Glomerular endothelial cell (primary cell): Measurements from ENCODE around the gene SYNE3. TPM values are rescaled to one million over a fixed set of nuclear protein-coding genes. Genes with fewer than 3 reads are reported as not detected.

ENCODE experiments used
- DNase-seq: peaks from one replicate; pipeline ENCODE4 v3.0.0-alpha.2; 2011; ENCODE audit warnings: low read depth, low spot score; ENCODE audit errors: extremely low read depth
- total RNA-seq: library from RNA; depleted of rRNA; stranded (reverse); fragments of >200 nt; gene quantifications from 2 replicates; pipeline ENCODE4 v1.2.3, GENCODE V29; 2015

Gene SYNE3
- total RNA-seq, 1 donor from 2014 or later, result 5.8 TPM

DNA sequence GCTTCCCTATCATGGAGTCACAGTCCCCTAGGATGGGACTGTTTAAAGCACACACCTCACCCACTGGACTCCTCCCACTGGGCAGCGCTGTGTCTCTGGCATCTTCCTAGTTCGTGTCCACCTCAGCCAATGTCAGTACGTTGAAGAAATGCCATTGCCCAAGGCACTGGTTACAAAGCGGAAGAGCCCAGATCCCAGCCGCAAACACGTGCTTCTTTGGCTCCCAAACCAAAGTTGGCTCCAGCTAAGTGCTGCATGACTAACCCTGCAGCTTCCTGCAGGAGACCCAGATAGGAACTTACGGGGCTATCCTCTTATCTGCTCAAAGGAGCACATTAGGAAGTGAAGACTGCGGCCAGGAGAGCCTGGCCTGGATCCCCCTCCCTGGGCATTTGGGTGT lies 9.3 kb downstream of the SYNE3 start:
- no peak for DNase-seq

GRCh38 chr14:95505030-95505589 lies 11.3 kb downstream of the SYNE3 start:
- no peak for DNase-seq

DNA sequence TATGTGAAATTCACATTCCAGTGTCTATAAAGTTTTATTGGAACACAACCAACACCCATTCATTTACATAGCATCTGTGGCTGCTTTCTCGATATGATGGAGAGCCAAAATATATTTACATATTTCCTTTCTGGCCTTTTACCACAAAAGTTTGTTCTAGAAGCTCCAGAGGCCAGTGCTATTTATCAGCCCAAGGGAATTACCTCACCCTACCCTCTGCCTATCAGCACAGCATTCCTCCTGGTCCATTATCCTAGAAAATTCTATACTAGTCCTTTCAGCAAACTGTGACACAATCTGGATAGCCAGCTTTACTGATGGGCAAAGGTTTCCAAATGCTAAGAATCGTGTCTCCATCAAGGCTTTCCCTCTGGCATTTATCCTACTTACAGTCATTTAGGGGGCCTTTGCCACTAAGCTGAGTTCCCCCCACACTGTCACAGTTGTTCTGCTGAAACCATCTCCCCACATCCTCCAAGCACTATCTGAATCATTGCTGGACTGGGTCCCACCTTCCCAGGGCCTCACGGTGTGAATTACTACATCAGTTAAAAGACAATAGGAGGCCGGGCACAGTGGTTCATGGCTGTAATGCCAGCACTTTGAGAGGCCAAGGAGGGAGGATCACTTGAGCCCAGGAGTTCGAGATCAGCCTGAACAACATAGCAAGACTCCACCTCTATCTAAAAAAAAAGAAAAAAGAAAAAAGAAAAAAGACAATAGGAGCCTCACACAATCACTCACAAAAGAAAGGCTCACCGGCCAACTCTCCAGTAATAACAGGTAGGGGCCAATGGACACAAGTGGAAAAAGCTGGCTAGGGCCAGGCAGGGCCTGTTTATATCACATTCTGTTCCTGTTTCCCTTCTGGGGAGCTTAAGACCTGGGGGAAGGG lies 12.1 kb downstream of the SYNE3 start:
- DNase-seq, result no peak

- no peak for DNase-seq
Measured at GRCh38 chr14:95503365-95504134, 12.9 kb downstream of the SYNE3 start.

DNA sequence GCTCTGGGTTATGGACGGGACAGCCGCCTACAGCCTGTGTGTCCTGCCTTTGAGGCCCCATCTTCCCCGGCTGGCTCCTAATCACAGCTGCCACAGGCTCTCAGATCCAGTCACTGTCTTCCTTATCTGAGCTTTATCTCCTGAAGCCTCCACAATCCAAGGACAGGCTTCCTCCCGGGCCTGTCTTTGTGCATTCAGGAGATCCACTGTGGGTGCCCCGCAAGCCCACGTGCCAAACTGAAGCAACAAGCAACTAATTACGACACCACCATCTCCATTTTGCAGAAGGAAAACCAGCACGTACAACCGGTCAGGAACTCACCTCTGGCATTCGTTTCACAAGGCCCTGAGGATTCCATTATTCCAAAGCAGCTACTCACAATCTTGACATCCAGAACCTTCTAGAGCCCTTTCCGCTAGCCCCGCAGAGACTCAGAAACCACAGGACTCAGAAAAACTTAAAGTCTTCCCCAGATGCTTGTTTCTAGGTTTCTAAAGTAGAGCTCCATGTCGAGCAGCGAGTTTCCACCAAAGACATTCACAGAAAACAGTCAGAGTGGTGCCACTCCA lies 14.0 kb downstream of the SYNE3 start:
- no peak for DNase-seq

GRCh38 chr14:95500772-95501401 lies 15.6 kb downstream of the SYNE3 start:
- DNase-seq, result no peak

- DNase-seq, result no peak
Measured at GRCh38 chr14:95500201-95500681, 16.2 kb downstream of the SYNE3 start.

DNA sequence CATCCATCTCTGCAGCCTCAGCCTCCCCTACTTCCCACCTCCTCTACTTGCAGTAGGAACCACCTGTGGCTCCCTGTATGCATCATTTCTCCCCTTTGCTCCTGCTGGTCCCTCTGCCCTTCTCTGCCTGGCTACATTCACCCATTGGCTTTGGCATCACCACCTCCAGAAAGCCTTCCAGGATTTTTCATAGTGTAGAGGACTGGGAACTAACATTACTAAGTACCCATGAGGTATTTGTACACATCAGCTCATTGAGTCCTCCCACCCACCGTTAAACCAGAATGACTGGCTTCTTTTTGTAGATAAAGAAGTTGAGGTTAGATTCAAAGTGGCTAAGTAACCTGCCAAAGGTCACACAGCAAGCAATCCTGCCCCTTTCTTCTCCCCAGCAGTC lies 17.1 kb downstream of the SYNE3 start:
- no peak for DNase-seq

DNA sequence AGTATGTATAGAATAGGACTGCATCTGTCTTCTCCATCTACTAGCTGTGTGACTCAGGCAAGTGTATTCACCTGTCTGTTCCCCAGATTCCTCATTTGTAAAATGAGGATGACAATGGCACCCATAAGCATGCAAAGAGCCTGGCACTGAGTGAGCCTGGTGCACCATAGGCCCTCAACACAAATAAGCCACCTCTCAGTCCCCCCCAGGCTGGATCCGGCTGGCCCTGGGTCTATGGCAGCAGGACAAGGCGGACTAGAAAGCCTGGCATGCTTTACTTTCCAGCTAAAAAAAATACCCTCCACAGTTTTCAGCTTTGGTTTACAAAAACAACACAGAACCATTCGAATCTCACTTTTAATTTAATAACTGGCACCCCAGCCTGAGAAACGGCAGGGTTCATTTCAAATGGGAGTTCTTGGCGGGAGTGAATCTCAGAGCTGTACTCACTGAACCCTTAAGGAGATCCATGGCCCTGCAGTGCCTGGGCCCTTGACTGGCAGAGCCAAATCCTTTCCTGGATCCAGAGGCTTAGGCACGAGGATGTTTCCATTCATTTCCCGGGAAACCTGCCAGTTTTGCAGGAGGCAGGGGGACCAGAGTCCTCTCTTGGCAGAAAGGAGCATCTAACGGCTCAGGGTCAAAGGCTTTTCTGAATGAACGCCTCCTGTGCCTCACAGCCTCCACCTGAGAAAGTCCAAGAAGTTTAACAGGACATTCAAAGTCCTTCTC lies 17.7 kb downstream of the SYNE3 start:
- no peak for DNase-seq

DNA sequence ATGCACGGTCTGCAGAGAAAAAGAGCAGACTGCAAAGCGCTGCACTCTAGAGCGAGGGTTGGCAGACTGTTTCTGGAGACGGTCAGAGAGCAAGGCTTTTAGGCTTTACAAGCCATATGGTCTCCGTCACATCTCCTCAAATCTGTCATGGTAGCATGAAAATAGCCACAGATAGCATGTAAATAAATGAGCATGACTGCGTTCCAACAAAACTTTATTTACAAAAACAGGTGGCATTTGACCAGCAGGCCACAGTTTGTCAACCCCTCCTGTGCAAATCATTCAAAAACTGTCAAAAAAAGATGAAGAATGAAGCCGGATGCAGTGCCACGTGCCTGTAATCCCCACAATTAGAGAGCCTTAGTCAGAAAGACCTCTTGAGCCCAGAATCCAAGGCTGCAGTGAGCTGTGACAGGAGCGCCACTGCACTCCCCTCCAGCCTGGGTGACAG lies 18.9 kb downstream of the SYNE3 start:
- no peak for DNase-seq

DNA sequence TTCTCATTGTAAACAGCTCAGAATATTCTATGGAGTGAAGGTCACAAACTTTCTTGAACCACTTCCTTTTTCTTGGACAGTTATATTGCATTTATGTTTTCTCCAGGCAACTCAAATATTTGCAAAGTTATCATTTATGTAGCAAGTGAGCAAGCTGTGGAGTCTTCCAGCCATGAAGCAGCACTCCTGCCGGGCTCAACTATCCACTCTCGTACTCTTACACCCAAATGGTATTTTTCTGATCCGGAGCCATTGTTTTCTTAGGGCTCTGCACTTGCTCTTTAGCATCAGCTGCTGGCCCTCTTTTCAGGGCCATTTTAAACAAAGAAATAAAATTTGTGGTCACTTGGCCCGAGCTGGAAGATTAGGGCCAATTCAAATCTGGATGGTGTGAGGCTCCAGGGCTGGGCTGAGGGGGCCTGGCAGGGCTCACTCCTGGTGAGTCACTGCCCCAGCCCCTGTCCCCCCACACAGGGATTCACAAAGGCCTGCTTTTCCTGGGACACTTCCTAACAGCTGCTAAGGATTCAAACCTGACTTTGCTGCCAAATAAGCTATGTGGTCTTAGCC lies 19.7 kb downstream of the SYNE3 start:
- DNase-seq, result no peak

- no peak for DNase-seq
Measured at GRCh38 chr14:95496111-95496681, 20.3 kb downstream of the SYNE3 start.

- no peak for DNase-seq
Measured at GRCh38 chr14:95495538-95496025, 20.9 kb downstream of the SYNE3 start.

DNA sequence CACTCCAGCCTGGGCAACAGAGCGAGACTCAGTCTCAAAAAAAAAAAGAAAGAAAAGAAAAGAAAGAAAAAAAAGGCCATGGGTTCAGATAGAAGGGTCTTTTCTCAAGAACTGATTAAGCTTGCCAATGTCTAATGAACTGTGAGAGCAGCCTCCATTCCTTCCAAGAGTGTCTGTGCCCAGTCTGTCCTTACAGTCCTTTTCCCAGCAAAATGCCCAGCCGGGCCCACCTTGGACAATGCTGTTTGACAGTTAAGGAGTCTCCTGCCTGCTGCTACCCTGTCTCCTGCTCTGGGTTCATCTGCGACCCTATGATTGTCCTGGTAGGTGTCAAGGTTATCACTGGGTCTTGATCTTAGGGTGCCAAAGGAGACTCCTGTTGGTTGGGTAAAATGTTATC lies 21.4 kb downstream of the SYNE3 start:
- DNase-seq, result no peak

GRCh38 chr14:95494456-95494855 lies 22.0 kb downstream of the SYNE3 start:
- DNase-seq, result no peak

DNA sequence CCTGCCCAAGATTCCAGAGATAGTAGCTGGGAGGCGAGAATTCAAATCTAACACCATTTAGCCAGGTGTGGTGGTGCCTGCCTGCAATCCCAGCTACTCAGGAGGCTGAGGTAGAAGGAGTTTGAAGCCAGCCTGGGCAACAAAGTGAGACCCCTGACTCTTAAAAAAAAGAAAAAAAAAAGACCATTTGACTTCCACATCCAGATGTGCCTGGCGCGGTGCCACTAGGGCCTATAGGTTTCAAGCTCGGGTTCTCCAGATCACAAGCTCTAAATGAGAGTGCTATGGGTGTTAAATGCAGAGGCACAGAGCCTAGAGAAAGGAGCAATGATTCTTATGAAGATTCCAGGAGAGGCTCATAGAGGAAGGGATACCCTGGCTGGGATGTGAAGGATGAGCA lies 22.5 kb downstream of the SYNE3 start:
- DNase-seq, result no peak

GRCh38 chr14:95493503-95493902 lies 22.9 kb downstream of the SYNE3 start:
- no peak for DNase-seq

DNA sequence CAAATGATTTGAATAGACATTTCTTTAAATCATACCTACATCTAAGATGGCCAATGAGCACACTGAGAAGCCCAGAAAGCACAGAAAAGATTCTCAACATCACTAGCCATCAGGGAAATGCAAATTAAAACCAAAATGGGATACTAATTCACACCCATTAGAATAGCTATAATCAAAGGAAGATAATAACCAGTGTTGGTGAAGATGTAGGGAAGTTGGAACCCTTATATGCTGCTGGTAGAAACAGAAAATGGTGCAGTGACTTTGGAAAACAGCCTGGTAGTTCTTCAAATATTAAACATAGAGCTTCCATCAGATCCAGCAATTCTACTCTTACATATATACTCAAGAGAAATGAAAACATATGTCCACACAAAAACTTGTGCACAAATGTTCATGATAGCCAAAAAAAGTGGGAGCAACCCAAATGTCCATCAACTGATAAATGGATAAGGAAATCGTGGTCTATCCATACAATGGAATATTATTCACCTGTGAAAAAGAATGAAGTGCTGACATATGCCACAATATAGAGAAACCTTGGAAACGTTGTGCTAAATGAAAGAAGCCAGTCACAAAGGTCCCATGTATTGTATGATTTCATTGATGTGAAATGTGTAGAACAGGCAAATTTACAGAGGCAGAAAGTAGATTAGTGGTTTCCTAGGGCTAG lies 24.4 kb downstream of the SYNE3 start:
- no peak for DNase-seq
